IMR-90 (cell line): Measurements from ENCODE around the gene YWHAG.

Experiments used
- BHLHE40 ChIP-seq: fragments of 150-350 bp; IDR thresholded peaks from 2 replicates; pipeline ENCODE4 v1.6.1; 2016; ENCODE audit warnings: mild to moderate bottlenecking, low read depth, low read length
- CEBPB ChIP-seq: IDR thresholded peaks from 2 replicates; pipeline ENCODE4 v1.6.1; 2012; ENCODE audit warnings: low read depth, low read length, improper control_type of control experiment
- CTCF ChIP-seq: conservative IDR thresholded peaks from 2 replicates; pipeline ENCODE4 v1.5.1; 2012; ENCODE audit warnings: mild to moderate bottlenecking, low read depth, low read length, improper control_type of control experiment
- MAFK ChIP-seq: IDR thresholded peaks from 2 replicates; pipeline ENCODE4 v1.6.1; 2012; ENCODE audit warnings: low read depth, low read length, improper control_type of control experiment
- MAZ ChIP-seq: IDR thresholded peaks from 2 replicates; pipeline ENCODE4 v1.6.1; 2012; ENCODE audit warnings: low read depth, mild to moderate bottlenecking, low read length, improper control_type of control experiment, moderate library complexity, borderline replicate concordance
- MXI1 ChIP-seq: IDR thresholded peaks from 2 replicates; pipeline ENCODE4 v1.6.1; 2012; ENCODE audit warnings: low read depth, mild to moderate bottlenecking, low read length, moderate library complexity, borderline replicate concordance
- POLR2A ChIP-seq: IDR thresholded peaks from 2 replicates; pipeline ENCODE4 v1.6.1; 2012; ENCODE audit warnings: mild to moderate bottlenecking, low read depth, low read length
- RAD21 ChIP-seq: IDR thresholded peaks from 2 replicates; pipeline ENCODE4 v1.6.1; 2012; ENCODE audit warnings: low read length, improper control_type of control experiment
- RFX5 ChIP-seq: IDR thresholded peaks from 2 replicates; pipeline ENCODE4 v1.8.0; 2012; ENCODE audit warnings: low read depth, mild to moderate bottlenecking, low read length, moderate library complexity
- SMC3 ChIP-seq: fragments of 150-350 bp; IDR thresholded peaks from 2 replicates; pipeline ENCODE4 v1.6.1; 2016; ENCODE audit warnings: low read depth, mild to moderate bottlenecking, antibody characterized with exemption, low read length, moderate library complexity
- USF2 ChIP-seq: fragments of 150-350 bp; IDR thresholded peaks from 2 replicates; pipeline ENCODE4 v1.6.1; 2017; ENCODE audit warnings: mild to moderate bottlenecking, antibody characterized with exemption, low read length, low read depth
- TF ChIP-seq, protein P1 (sequence below): fragments of 150-350 bp; IDR thresholded peaks from 2 replicates; pipeline ENCODE4 v1.6.1; 2016; ENCODE audit warnings: low read depth, mild to moderate bottlenecking, low read length, moderate library complexity, borderline replicate concordance

DNA sequence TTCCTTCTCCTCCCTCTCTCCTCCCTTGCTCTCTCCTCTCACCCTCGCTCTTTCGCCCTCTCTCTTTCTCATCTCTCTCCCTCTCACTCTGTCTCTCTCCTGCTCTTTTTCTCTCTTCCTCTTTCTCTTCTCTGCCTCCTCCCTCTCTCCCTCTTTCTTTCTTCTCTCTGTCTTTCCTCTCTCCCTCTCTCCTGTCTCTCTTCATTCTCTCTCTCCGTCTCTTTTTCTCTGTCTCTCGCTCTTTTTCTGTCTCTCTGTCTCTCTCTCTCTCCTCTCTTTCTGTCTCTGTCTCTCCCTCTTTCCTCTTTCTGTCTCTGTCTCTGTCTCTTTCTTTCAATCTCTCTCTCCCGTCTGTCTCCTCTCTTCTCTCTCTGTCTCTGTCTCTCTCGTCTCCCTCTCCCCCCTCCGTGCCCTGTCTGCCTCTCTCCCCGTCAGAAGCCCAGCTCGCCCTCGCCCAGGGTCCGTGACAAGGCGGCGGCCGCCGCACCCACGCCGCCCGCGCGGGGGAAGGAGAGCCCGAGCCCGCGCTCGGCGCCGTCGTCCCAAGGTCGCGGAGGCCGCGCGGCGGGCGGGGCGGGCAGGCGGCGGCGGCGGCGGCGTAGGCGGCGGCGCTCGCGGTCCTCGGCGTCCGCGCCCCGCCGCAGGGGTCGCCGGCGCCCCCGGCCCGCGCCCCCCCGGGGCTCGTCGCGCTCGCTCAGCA, 77.6 kb downstream of the YWHAG start:
- TF ChIP-seq CTCF (no peak), SMC3 (no peak), BHLHE40 (no peak), USF2 (no peak), CEBPB (no peak), RAD21 (no peak), POLR2A (no peak), RFX5 (no peak), MAFK (no peak), MAZ (no peak), MXI1 (no peak)
- TF ChIP-seq, protein P1, sequence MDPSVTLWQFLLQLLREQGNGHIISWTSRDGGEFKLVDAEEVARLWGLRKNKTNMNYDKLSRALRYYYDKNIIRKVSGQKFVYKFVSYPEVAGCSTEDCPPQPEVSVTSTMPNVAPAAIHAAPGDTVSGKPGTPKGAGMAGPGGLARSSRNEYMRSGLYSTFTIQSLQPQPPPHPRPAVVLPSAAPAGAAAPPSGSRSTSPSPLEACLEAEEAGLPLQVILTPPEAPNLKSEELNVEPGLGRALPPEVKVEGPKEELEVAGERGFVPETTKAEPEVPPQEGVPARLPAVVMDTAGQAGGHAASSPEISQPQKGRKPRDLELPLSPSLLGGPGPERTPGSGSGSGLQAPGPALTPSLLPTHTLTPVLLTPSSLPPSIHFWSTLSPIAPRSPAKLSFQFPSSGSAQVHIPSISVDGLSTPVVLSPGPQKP, result no peak
